MM.1S (cell line): Measurements from ENCODE around the gene MNAT1.
"Not testable (repeated sequence)": the region's sequence is repeated elsewhere in the genome, so short reads cannot be mapped to it uniquely, and the experiment has no call there.

Source experiments
- DNase-seq: peaks from one replicate; pipeline ENCODE4 v3.0.0-alpha.2; 2015
- H2AFZ ChIP-seq: fragments of 300-600 bp; sonication (generic); 2 replicates; pipeline ENCODE4 v1.6.0; 2016; ENCODE audit warnings: antibody characterized with exemption, low read length
- H3F3A ChIP-seq: fragments of 300-600 bp; sonication (generic); 2 replicates; pipeline ENCODE4 v1.6.1; 2016; ENCODE audit warnings: mild to moderate bottlenecking, antibody characterized with exemption, low read length, moderate library complexity, mixed read lengths; ENCODE audit not compliant: insufficient read depth
- H3K27ac ChIP-seq: fragments of 300-600 bp; sonication (generic); 2 replicates; pipeline ENCODE4 v1.5.1; 2016; ENCODE audit warnings: mild to moderate bottlenecking, low read length
- H3K27me3 ChIP-seq: fragments of 300-600 bp; sonication (generic); replicated peaks from 2 replicates; pipeline ENCODE4 v1.6.0; 2016; ENCODE audit warnings: low read length; ENCODE audit not compliant: insufficient read depth
- H3K36me3 ChIP-seq: fragments of 300-600 bp; sonication (generic); replicated peaks from 2 replicates; pipeline ENCODE4 v1.6.1; 2016; ENCODE audit warnings: mild to moderate bottlenecking, low read length, mixed read lengths; ENCODE audit not compliant: insufficient read depth
- H3K4me1 ChIP-seq: fragments of 300-600 bp; sonication (generic); 2 replicates; pipeline ENCODE4 v1.6.1; 2016; ENCODE audit warnings: low read length, mixed read lengths
- H3K4me2 ChIP-seq: fragments of 300-600 bp; sonication (generic); 2 replicates; pipeline ENCODE4 v1.6.0; 2016; ENCODE audit warnings: low read depth, low read length
- H3K4me3 ChIP-seq: fragments of 300-600 bp; sonication (generic); 2 replicates; pipeline ENCODE4 v1.5.1; 2016; ENCODE audit warnings: low read length, mixed read lengths
- H3K79me2 ChIP-seq: fragments of 300-600 bp; sonication (generic); 2 replicates; pipeline ENCODE4 v1.6.1; 2016; ENCODE audit warnings: mixed run types, low read length, mixed read lengths
- H3K9ac ChIP-seq: fragments of 300-600 bp; sonication (generic); 2 replicates; pipeline ENCODE4 v1.6.1; 2016; ENCODE audit warnings: low read length, mixed read lengths
- H3K9me2 ChIP-seq: fragments of 300-600 bp; sonication (generic); replicated peaks from 2 replicates; pipeline ENCODE4 v1.6.1; 2016; ENCODE audit warnings: mild to moderate bottlenecking, low read length, mixed read lengths; ENCODE audit not compliant: insufficient read depth
- H3K9me3 ChIP-seq: fragments of 300-600 bp; sonication (generic); replicated peaks from 2 replicates; pipeline ENCODE4 v1.6.1; 2016; ENCODE audit warnings: mild to moderate bottlenecking, low read length, mixed read lengths; ENCODE audit not compliant: insufficient read depth
- H4K20me1 ChIP-seq: fragments of 300-600 bp; sonication (generic); 2 replicates; pipeline ENCODE4 v1.6.1; 2016; ENCODE audit warnings: mild to moderate bottlenecking, low read length, moderate library complexity, mixed read lengths; ENCODE audit not compliant: insufficient read depth
- CTCF ChIP-seq: fragments of 300-600 bp; sonication (generic); IDR thresholded peaks from 2 replicates; pipeline ENCODE4 v1.5.1; 2016; ENCODE audit warnings: antibody characterized with exemption, low read length, mixed read lengths
- EZH2 ChIP-seq: fragments of 300-600 bp; sonication (generic); optimal IDR thresholded peaks from 2 replicates; pipeline ENCODE3; 2017; ENCODE audit warnings: low read depth, mild to moderate bottlenecking, antibody characterized with exemption, low read length, mixed read lengths
- EZH2phosphoT487 ChIP-seq: fragments of 300-600 bp; sonication (generic); IDR thresholded peaks from 2 replicates; pipeline ENCODE4 v1.6.1; 2018; ENCODE audit warnings: antibody characterized with exemption, low read length

The MNAT1 gene

GRCh38 chr14:60845523-60845922 lies 111.0 kb downstream of the MNAT1 start:
- TF ChIP-seq EZH2phosphoT487 (no peak), CTCF (no peak), EZH2 (no peak)
- H2AFZ ChIP-seq: no peak overlapping the region
- no peaks in the 10 kb centered on the region for H3K27me3 ChIP-seq
- H3K4me1 ChIP-seq: peaks cover 4% of the 10 kb centered on the region; the same call in 1 of the 2 replicates
- H3K27ac ChIP-seq: peak overlapping the region; percentile 48; the same call in 1 of the 2 replicates
- DNase-seq: peak; percentile 31
- no peaks in the 10 kb centered on the region for H3K36me3 ChIP-seq
- no peaks in the 10 kb centered on the region for H3K9me3 ChIP-seq
- no peaks in the 10 kb centered on the region for H3K79me2 ChIP-seq
- H3K4me3 ChIP-seq: peak overlapping the region; percentile 15; the same call in 1 of the 2 replicates
- no peaks in the 10 kb centered on the region for H3F3A ChIP-seq
- no peaks in the 10 kb centered on the region for H3K9me2 ChIP-seq
- H3K9ac ChIP-seq: no peak overlapping the region
- no peaks in the 10 kb centered on the region for H4K20me1 ChIP-seq
- H3K4me2 ChIP-seq: peak overlapping the region; percentile 47

DNA sequence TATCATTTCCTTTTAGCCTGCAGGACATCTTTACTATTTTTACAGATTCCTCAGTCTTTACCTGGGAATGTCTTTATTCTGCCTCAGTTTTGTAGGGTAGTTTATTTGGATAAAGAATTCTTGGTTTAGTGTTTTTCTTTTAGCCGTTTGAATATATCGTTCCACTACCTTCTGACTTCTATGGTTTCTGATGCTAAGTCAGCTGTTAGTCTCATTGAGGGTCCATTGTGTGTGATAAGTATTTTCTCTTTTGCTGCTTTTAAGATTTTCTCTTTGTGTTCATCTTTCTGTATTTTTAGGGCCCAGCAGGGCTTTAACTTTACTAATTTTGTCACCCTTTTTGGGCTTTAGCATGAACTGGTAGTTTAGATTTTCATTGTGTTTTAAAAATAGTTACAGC lies 113.5 kb downstream of the MNAT1 start:
- peaks cover 4% of the 10 kb centered on the region; the same call in 1 of the 2 replicates for H3K4me1 ChIP-seq

GRCh38 chr14:60851692-60852091 lies 117.1 kb downstream of the MNAT1 start:
- H2AFZ ChIP-seq, H3K27ac ChIP-seq, H3K9me3 ChIP-seq, H3F3A ChIP-seq, H3K9ac ChIP-seq, H3K79me2 ChIP-seq, H3K4me2 ChIP-seq, H3K4me3 ChIP-seq, H3K9me2 ChIP-seq, H3K36me3 ChIP-seq, H3K4me1 ChIP-seq, H3K27me3 ChIP-seq, H4K20me1 ChIP-seq, DNase-seq: not testable (repeated sequence)

More for the DNA sequence above, 113.5 kb downstream of the MNAT1 start:
- H3K9ac ChIP-seq: no peak overlapping the region
- no peaks in the 10 kb centered on the region for H4K20me1 ChIP-seq
- DNase-seq: no peak
- H3K4me2 ChIP-seq: no peak overlapping the region
- H3K36me3 ChIP-seq: no peaks in the 10 kb centered on the region
- H3K79me2 ChIP-seq: no peaks in the 10 kb centered on the region
- H3K27ac ChIP-seq: no peak overlapping the region
- no peaks in the 10 kb centered on the region for H3K9me3 ChIP-seq
- TF ChIP-seq EZH2phosphoT487 (no peak), EZH2 (no peak), CTCF (no peak)
- no peak overlapping the region for H2AFZ ChIP-seq
- no peaks in the 10 kb centered on the region for H3F3A ChIP-seq
- H3K4me3 ChIP-seq: no peak overlapping the region
- no peaks in the 10 kb centered on the region for H3K27me3 ChIP-seq
- H3K9me2 ChIP-seq: no peaks in the 10 kb centered on the region

DNA sequence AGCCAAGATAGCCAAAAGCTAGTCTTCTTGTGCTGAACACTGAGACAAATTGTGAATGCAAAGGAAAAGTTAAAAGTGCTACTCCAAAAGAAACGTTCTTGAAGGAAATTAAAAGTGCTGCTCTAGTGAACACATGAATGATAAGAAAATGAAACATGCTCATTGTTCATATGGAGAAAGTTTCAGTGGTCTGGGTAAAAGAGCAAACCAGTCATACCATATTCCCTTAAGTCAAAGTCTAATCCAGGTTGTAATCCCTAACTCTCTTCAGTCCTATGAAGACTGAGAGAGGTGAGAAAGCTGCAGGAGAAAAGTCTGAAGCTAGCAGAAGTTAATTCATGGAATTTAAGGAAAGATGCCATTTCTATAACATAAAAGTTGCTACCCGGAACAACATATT lies 121.5 kb downstream of the MNAT1 start:
- no peaks in the 10 kb centered on the region for H3K4me1 ChIP-seq
- TF ChIP-seq EZH2: no peak
- H3F3A ChIP-seq: no peaks in the 10 kb centered on the region
- no peaks in the 10 kb centered on the region for H3K79me2 ChIP-seq
- no peak for DNase-seq
- H3K36me3 ChIP-seq: no peaks in the 10 kb centered on the region
- no peak overlapping the region for H3K9ac ChIP-seq
- H4K20me1 ChIP-seq: no peaks in the 10 kb centered on the region
- H3K9me3 ChIP-seq: no peaks in the 10 kb centered on the region
- H3K9me2 ChIP-seq: no peaks in the 10 kb centered on the region
- no peak overlapping the region for H3K4me2 ChIP-seq
- H3K4me3 ChIP-seq: no peak overlapping the region
- no peaks in the 10 kb centered on the region for H3K27me3 ChIP-seq
- H2AFZ ChIP-seq: no peak overlapping the region
- no peak overlapping the region for H3K27ac ChIP-seq
